ENCODE results near the gene PDGFD.

Gene PDGFD

DNA sequence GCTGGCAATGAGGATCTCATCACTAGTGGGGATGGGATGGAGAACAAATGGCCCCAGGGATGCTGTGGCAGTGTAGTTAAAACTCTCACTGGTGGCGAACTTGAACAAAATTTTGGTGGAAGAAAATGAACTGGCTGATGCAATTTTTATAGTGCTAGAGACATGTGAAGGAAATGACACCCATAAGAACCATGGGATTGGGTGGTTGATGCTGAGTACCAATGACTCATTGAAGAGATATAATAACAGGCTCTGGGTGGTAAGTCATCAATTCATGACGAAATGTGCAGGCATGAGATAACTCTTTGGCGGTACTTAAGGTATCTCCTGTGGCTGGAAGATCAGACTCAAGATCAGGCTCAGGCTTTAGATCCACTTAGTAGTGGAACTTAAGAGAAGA is 300.4 kb downstream of the PDGFD start:
- no peak overlapping the region for H3K27ac ChIP-seq (ENCODE audit: low read length)
- no peak overlapping the region for H3K9ac ChIP-seq (ENCODE audit: low read depth, low read length)
- no peaks in the 10 kb centered on the region for H3K36me3 ChIP-seq (ENCODE audit: insufficient read depth, low read depth, low read length)
- H3K9me3 ChIP-seq (ENCODE audit: insufficient read depth, low read depth, low read length), result no peaks in the 10 kb centered on the region
- no peaks in the 10 kb centered on the region for H3K27me3 ChIP-seq (ENCODE audit: insufficient read depth, low read length)
- H3K4me3 ChIP-seq (ENCODE audit: low read length), result no peak overlapping the region
- no peaks in the 10 kb centered on the region for H3K4me1 ChIP-seq (ENCODE audit: insufficient read depth, low read length)

GRCh38 chr11:103862802-103863174 is 301.2 kb downstream of the PDGFD start:
- no peaks in the 10 kb centered on the region for H3K9me3 ChIP-seq (ENCODE audit: insufficient read depth, low read depth, low read length)
- H3K9ac ChIP-seq (ENCODE audit: low read depth, low read length), result no peak overlapping the region
- H3K27ac ChIP-seq (ENCODE audit: low read length), result no peak overlapping the region
- no peaks in the 10 kb centered on the region for H3K27me3 ChIP-seq (ENCODE audit: insufficient read depth, low read length)
- H3K4me1 ChIP-seq (ENCODE audit: insufficient read depth, low read length), result no peaks in the 10 kb centered on the region
- H3K36me3 ChIP-seq (ENCODE audit: insufficient read depth, low read depth, low read length), result no peaks in the 10 kb centered on the region
- no peak overlapping the region for H3K4me3 ChIP-seq (ENCODE audit: low read length)

DNA sequence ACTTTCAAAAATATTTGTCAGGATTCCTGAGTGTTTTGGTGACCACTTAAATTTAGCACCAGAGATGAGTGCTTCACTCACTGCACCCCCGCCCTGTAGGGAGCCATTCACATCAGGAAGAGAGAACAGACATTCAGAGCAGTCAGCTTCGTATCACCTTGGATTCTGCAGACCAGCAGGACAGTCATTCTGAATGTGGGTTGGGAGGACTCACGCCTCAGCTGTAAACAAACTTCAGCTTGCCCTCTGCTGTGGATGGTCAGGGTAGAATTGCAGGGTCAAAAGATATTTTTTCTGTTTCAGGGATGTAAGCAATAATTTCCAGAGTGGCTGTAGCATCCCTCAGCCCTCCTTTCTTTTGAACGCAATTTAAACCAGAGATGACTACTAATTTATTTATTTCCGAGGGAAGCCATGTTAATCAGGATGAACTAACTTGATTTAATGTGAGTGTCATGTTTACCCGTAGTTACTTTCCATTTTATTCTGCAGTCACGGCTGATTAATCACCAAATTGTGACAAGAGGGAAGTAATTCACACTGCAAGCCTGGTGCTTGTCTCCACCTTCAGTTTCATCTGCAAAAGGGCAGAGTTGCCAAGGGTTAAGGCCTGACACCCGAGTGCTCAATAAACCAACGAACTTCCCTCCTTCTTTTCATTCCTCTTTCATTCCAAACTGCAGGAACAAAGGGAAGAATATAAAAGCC is 301.7 kb downstream of the PDGFD start:
- no peak overlapping the region for H3K4me3 ChIP-seq (ENCODE audit: low read length)
- H3K27me3 ChIP-seq (ENCODE audit: insufficient read depth, low read length), result no peaks in the 10 kb centered on the region
- no peaks in the 10 kb centered on the region for H3K4me1 ChIP-seq (ENCODE audit: insufficient read depth, low read length)
- no peaks in the 10 kb centered on the region for H3K36me3 ChIP-seq (ENCODE audit: insufficient read depth, low read depth, low read length)
- no peaks in the 10 kb centered on the region for H3K9me3 ChIP-seq (ENCODE audit: insufficient read depth, low read depth, low read length)
- H3K9ac ChIP-seq (ENCODE audit: low read depth, low read length), result no peak overlapping the region
- no peak overlapping the region for H3K27ac ChIP-seq (ENCODE audit: low read length)

Data from iPS-20b (cell line).